Neural progenitor cell (in vitro differentiated cells): ENCODE measurements around the gene ZBTB9. TPM values are rescaled to one million over a fixed set of nuclear protein-coding genes. Genes with fewer than 3 reads are reported as not detected.

Experiments
- DNase-seq: peaks from one replicate; pipeline ENCODE4 v3.0.0-alpha.2; 2016; ENCODE audit warnings: low spot score
- H2AFZ ChIP-seq: fragments of 200-600 bp; sonication (generic); replicated peaks from 2 replicates; pipeline ENCODE4 v1.6.1; 2016; ENCODE audit warnings: antibody characterized with exemption
- H3F3A ChIP-seq: fragments of 200-600 bp; sonication (generic); 2 replicates; pipeline ENCODE4 v1.6.1; 2016; ENCODE audit warnings: antibody characterized with exemption, low read depth
- H3K27ac ChIP-seq: fragments of 200-600 bp; sonication (generic); 2 replicates; pipeline ENCODE4 v1.5.1; 2016; ENCODE audit warnings: mild to moderate bottlenecking
- H3K27me3 ChIP-seq: fragments of 200-600 bp; sonication (generic); 2 replicates; pipeline ENCODE4 v1.6.1; 2016; ENCODE audit warnings: mild to moderate bottlenecking, moderate library complexity
- H3K36me3 ChIP-seq: fragments of 200-600 bp; sonication (generic); 2 replicates; pipeline ENCODE4 v1.5.1; 2016
- H3K4me1 ChIP-seq: fragments of 200-600 bp; sonication (generic); 2 replicates; pipeline ENCODE4 v1.6.1; 2016; ENCODE audit warnings: mixed run types
- H3K4me2 ChIP-seq: fragments of 200-600 bp; sonication (generic); 2 replicates; pipeline ENCODE4 v1.6.1; 2016
- H3K4me3 ChIP-seq: fragments of 200-600 bp; sonication (generic); 2 replicates; pipeline ENCODE4 v1.5.1; 2016
- H3K79me2 ChIP-seq: fragments of 200-600 bp; sonication (generic); 2 replicates; pipeline ENCODE4 v1.6.1; 2016; ENCODE audit warnings: low read depth
- H3K9ac ChIP-seq: fragments of 200-600 bp; sonication (generic); 2 replicates; pipeline ENCODE4 v1.6.1; 2016
- H3K9me3 ChIP-seq: fragments of 200-600 bp; sonication (generic); 2 replicates; pipeline ENCODE4 v1.5.1; 2016; ENCODE audit warnings: low read depth
- H4K20me1 ChIP-seq: fragments of 200-600 bp; sonication (generic); 2 replicates; pipeline ENCODE4 v1.6.1; 2016; ENCODE audit warnings: low read depth
- H3K27ac Mint-ChIP-seq: 3 replicates; pipeline ENCODE4 v1.8.0; 2021; ENCODE audit warnings: mixed read lengths
- H3K27me3 Mint-ChIP-seq: 2 replicates; pipeline ENCODE4 v1.8.0; 2022; ENCODE audit warnings: low read depth, mild to moderate bottlenecking, inconsistent platforms, moderate library complexity, mixed read lengths; ENCODE audit not compliant: insufficient read depth
- H3K36me3 Mint-ChIP-seq: 3 replicates; pipeline ENCODE4 v1.8.0; 2021; ENCODE audit warnings: mixed read lengths
- H3K4me1 Mint-ChIP-seq: 3 replicates; pipeline ENCODE4 v1.8.0; 2021; ENCODE audit warnings: mixed read lengths
- H3K4me3 Mint-ChIP-seq: 3 replicates; pipeline ENCODE4 v1.8.0; 2021; ENCODE audit warnings: mild to moderate bottlenecking, moderate library complexity, mixed read lengths
- H3K9me3 Mint-ChIP-seq: 3 replicates; pipeline ENCODE4 v1.8.0; 2020; ENCODE audit warnings: mixed read lengths
- EZH2 ChIP-seq: fragments of 200-600 bp; sonication (generic); IDR thresholded peaks from 2 replicates; pipeline ENCODE4 v1.6.1; 2017; ENCODE audit warnings: antibody characterized with exemption, mild to moderate bottlenecking, moderate library complexity
- EZH2phosphoT487 ChIP-seq: fragments of 200-600 bp; sonication (generic); IDR thresholded peaks from 2 replicates; pipeline ENCODE4 v1.6.1; 2017; ENCODE audit warnings: antibody characterized with exemption
- total RNA-seq: library from RNA; depleted of rRNA; stranded (reverse); fragments of >200 nt; gene quantifications from 2 replicates; pipeline ENCODE4 v1.2.3, GENCODE V29; 2015; ENCODE audit warnings: low replicate concordance
- TF ChIP-seq, protein P1 (sequence below): fragments of 200-600 bp; sonication (generic); IDR thresholded peaks from 2 replicates; pipeline ENCODE4 v1.5.1; 2017; ENCODE audit warnings: antibody characterized with exemption, mild to moderate bottlenecking

ZBTB9 gene
- total RNA-seq, 1 donor from 2014 or later, result 10.2 TPM

DNA sequence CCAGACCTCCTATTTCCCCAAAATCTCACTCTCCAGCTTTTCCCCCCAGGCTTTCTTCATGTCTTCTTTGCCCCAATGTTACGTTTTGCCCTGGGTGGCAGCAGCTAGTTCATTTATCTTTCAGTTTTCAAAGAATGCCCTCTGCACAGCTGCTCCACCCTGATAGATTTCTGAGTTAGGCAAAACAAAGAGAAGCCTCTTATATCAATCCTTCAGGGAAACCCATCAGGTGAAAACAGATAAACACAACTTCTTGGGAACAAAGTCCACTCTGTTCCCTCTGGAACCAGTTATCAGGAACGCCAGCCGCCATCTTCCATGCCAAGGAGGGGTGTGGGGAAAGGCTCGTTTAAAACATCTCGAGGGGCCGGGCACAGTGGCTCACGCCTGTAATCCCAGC, 34.0 kb downstream of the ZBTB9 start:
- no peaks in the 10 kb centered on the region for H3K4me1 ChIP-seq
- no peaks in the 10 kb centered on the region for H3K79me2 ChIP-seq
- H3K9me3 Mint-ChIP-seq, result peaks cover 4% of the 10 kb centered on the region
- H3K9ac ChIP-seq, result no peak overlapping the region
- no peak for DNase-seq
- no peak overlapping the region for H2AFZ ChIP-seq
- H3K27me3 Mint-ChIP-seq, result peaks cover 5% of the 10 kb centered on the region
- no peaks in the 10 kb centered on the region for H3K27me3 ChIP-seq
- no peak overlapping the region for H3K4me2 ChIP-seq
- no peaks in the 10 kb centered on the region for H3F3A ChIP-seq
- no peak overlapping the region for H3K4me3 ChIP-seq
- TF ChIP-seq EZH2phosphoT487 (no peak), EZH2 (no peak)
- TF ChIP-seq, protein P1, sequence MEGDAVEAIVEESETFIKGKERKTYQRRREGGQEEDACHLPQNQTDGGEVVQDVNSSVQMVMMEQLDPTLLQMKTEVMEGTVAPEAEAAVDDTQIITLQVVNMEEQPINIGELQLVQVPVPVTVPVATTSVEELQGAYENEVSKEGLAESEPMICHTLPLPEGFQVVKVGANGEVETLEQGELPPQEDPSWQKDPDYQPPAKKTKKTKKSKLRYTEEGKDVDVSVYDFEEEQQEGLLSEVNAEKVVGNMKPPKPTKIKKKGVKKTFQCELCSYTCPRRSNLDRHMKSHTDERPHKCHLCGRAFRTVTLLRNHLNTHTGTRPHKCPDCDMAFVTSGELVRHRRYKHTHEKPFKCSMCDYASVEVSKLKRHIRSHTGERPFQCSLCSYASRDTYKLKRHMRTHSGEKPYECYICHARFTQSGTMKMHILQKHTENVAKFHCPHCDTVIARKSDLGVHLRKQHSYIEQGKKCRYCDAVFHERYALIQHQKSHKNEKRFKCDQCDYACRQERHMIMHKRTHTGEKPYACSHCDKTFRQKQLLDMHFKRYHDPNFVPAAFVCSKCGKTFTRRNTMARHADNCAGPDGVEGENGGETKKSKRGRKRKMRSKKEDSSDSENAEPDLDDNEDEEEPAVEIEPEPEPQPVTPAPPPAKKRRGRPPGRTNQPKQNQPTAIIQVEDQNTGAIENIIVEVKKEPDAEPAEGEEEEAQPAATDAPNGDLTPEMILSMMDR, result no peak
- H3K36me3 Mint-ChIP-seq, result no peaks in the 10 kb centered on the region
- H4K20me1 ChIP-seq, result no peaks in the 10 kb centered on the region
- no peak overlapping the region for H3K27ac Mint-ChIP-seq
- H3K27ac ChIP-seq, result no peak overlapping the region
- H3K36me3 ChIP-seq, result no peaks in the 10 kb centered on the region
- peaks cover 7% of the 10 kb centered on the region for H3K4me1 Mint-ChIP-seq
- H3K9me3 ChIP-seq, result no peaks in the 10 kb centered on the region
- H3K4me3 Mint-ChIP-seq, result no peak overlapping the region

GRCh38 chr6:33490198-33490597, 35.8 kb downstream of the ZBTB9 start:
- Histone ChIP-seq H3K79me2 (no peaks in the 10 kb centered on the region), H3K4me3 (no peak overlapping the region), H4K20me1 (no peaks in the 10 kb centered on the region), H2AFZ (peak overlapping the region; percentile 30), H3K27me3 (no peaks in the 10 kb centered on the region), H3K27ac (no peak overlapping the region), H3F3A (no peaks in the 10 kb centered on the region), H3K4me1 (no peaks in the 10 kb centered on the region), H3K4me2 (no peak overlapping the region), H3K9ac (no peak overlapping the region), H3K36me3 (no peaks in the 10 kb centered on the region), H3K9me3 (no peaks in the 10 kb centered on the region)
- Mint-ChIP-seq H3K36me3 (no peaks in the 10 kb centered on the region), H3K9me3 (peaks cover 4% of the 10 kb centered on the region), H3K4me3 (no peak overlapping the region), H3K27ac (no peak overlapping the region), H3K4me1 (peaks cover 7% of the 10 kb centered on the region), H3K27me3 (peaks cover 5% of the 10 kb centered on the region)
- TF ChIP-seq, protein P1, result no peak
- TF ChIP-seq EZH2phosphoT487, result no peak
- no peak for TF ChIP-seq EZH2
- DNase-seq, result no peak

- Histone ChIP-seq H3K9me3 (no peaks in the 10 kb centered on the region), H2AFZ (peak overlapping the region; percentile 30), H3K4me2 (no peak overlapping the region), H3K4me3 (no peak overlapping the region), H3K4me1 (no peaks in the 10 kb centered on the region), H3K79me2 (no peaks in the 10 kb centered on the region), H3K9ac (no peak overlapping the region), H3K36me3 (no peaks in the 10 kb centered on the region), H3K27me3 (no peaks in the 10 kb centered on the region), H3K27ac (no peak overlapping the region), H3F3A (no peaks in the 10 kb centered on the region), H4K20me1 (no peaks in the 10 kb centered on the region)
- H3K4me3 Mint-ChIP-seq, result no peak overlapping the region
- H3K27ac Mint-ChIP-seq, result no peak overlapping the region
- H3K4me1 Mint-ChIP-seq, result peaks cover 7% of the 10 kb centered on the region
- no peak for TF ChIP-seq EZH2phosphoT487
- TF ChIP-seq, protein P1, result no peak
- no peak for TF ChIP-seq EZH2
- peaks cover 4% of the 10 kb centered on the region for H3K9me3 Mint-ChIP-seq
- H3K27me3 Mint-ChIP-seq, result peaks cover 5% of the 10 kb centered on the region
- H3K36me3 Mint-ChIP-seq, result no peaks in the 10 kb centered on the region
- DNase-seq, result no peak
Measured at GRCh38 chr6:33490621-33491020, 36.2 kb downstream of the ZBTB9 start.
